BE2C (cell line): ENCODE results near the gene CEBPE.

Source experiments
- DNase-seq: peaks from one replicate; pipeline ENCODE4 v3.0.0-alpha.2; 2020
- H3K27me3 ChIP-seq: fragments of 250-450 bp; sonication (Bioruptor Pico); 2 replicates; pipeline ENCODE4 v1.5.1; 2020; ENCODE audit warnings: mild to moderate bottlenecking
- H3K36me3 ChIP-seq: fragments of 250-450 bp; sonication (Bioruptor Pico); 2 replicates; pipeline ENCODE4 v1.5.1; 2020; ENCODE audit warnings: mild to moderate bottlenecking
- H3K4me1 ChIP-seq: fragments of 250-450 bp; sonication (Bioruptor Pico); 2 replicates; pipeline ENCODE4 v1.5.1; 2020
- H3K4me3 ChIP-seq: 2 replicates; pipeline ENCODE4 v1.5.1; 2011; ENCODE audit warnings: low read depth, low read length
- H3K9me3 ChIP-seq: fragments of 250-450 bp; sonication (Bioruptor Pico); 2 replicates; pipeline ENCODE4 v1.5.1; 2020
- CTCF ChIP-seq: IDR thresholded peaks from 2 replicates; pipeline ENCODE4 v1.5.1; 2012; ENCODE audit warnings: mild to moderate bottlenecking, low read depth, low read length

The CEBPE gene

GRCh38 chr14:23148591-23149249 is 29.7 kb upstream of the CEBPE start:
- DNase-seq, result no peak

GRCh38 chr14:23147676-23148075 is 28.6 kb upstream of the CEBPE start:
- no peaks in the 10 kb centered on the region for H3K4me1 ChIP-seq
- H3K4me3 ChIP-seq, result no peak overlapping the region
- H3K36me3 ChIP-seq, result no peaks in the 10 kb centered on the region
- H3K27me3 ChIP-seq, result no peaks in the 10 kb centered on the region; the same call in 1 of the 2 replicates
- no peak for DNase-seq
- TF ChIP-seq CTCF, result no peak
- H3K9me3 ChIP-seq, result no peaks in the 10 kb centered on the region

More at GRCh38 chr14:23148591-23149249, 29.7 kb upstream of the CEBPE start:
- H3K4me3 ChIP-seq, result no peak overlapping the region
- no peaks in the 10 kb centered on the region for H3K9me3 ChIP-seq
- no peaks in the 10 kb centered on the region for H3K4me1 ChIP-seq
- no peak for TF ChIP-seq CTCF
- no peaks in the 10 kb centered on the region for H3K36me3 ChIP-seq
- no peaks in the 10 kb centered on the region; the same call in 1 of the 2 replicates for H3K27me3 ChIP-seq

GRCh38 chr14:23146980-23147379 is 27.9 kb upstream of the CEBPE start:
- Histone ChIP-seq H3K4me3 (no peak overlapping the region), H3K9me3 (no peaks in the 10 kb centered on the region), H3K27me3 (no peaks in the 10 kb centered on the region; the same call in 1 of the 2 replicates), H3K36me3 (no peaks in the 10 kb centered on the region), H3K4me1 (peaks cover 2% of the 10 kb centered on the region)
- no peak for TF ChIP-seq CTCF
- DNase-seq, result no peak

- H3K4me1 ChIP-seq, result peaks cover 7% of the 10 kb centered on the region
- H3K36me3 ChIP-seq, result no peaks in the 10 kb centered on the region
- H3K4me3 ChIP-seq, result no peak overlapping the region
- H3K9me3 ChIP-seq, result no peaks in the 10 kb centered on the region
- H3K27me3 ChIP-seq, result no peaks in the 10 kb centered on the region; the same call in 1 of the 2 replicates
- no peak for DNase-seq
- TF ChIP-seq CTCF, result no peak
These were observed 27.4 kb upstream of the CEBPE start for GRCh38 chr14:23146351-23146910.

- H3K4me3 ChIP-seq, result no peak overlapping the region
- TF ChIP-seq CTCF, result no peak
- H3K9me3 ChIP-seq, result no peaks in the 10 kb centered on the region
- DNase-seq, result no peak
- H3K27me3 ChIP-seq, result no peaks in the 10 kb centered on the region; the same call in 1 of the 2 replicates
- peaks cover 7% of the 10 kb centered on the region for H3K4me1 ChIP-seq
- no peaks in the 10 kb centered on the region for H3K36me3 ChIP-seq
These were observed 26.8 kb upstream of the CEBPE start for GRCh38 chr14:23145794-23146350.

GRCh38 chr14:23143911-23144310 is 24.9 kb upstream of the CEBPE start:
- H3K27me3 ChIP-seq, result no peaks in the 10 kb centered on the region; the same call in 1 of the 2 replicates
- no peaks in the 10 kb centered on the region for H3K36me3 ChIP-seq
- H3K4me3 ChIP-seq, result no peak overlapping the region
- no peak for TF ChIP-seq CTCF
- no peaks in the 10 kb centered on the region for H3K9me3 ChIP-seq
- peaks cover 7% of the 10 kb centered on the region for H3K4me1 ChIP-seq
- no peak for DNase-seq
